Ovary (tissue), 9 donors: ENCODE results near the gene SIK2. TPM values are rescaled to one million over a fixed set of nuclear protein-coding genes. Genes with fewer than 3 reads are reported as not detected.

Experiments
- DNase-seq, 5 donors: peaks; one replicate each; pipeline ENCODE4 v3.0.0-alpha.2; 2019 to 2020
- H3K27ac ChIP-seq, 2 donors: fragments of 200-600 bp; one replicate each; pipeline versions ENCODE4 v1.5.1 to v1.8.0; 2019 to 2022
- H3K27me3 ChIP-seq: fragments of 200-600 bp; one replicate; pipeline ENCODE4 v1.8.0; 2022
- H3K36me3 ChIP-seq: fragments of 200-600 bp; sonication (generic); one replicate; pipeline ENCODE4 v1.5.1; 2019
- H3K4me1 ChIP-seq: one replicate; pipeline ENCODE4 v1.8.1; 2013; ENCODE audit warnings: mild to moderate bottlenecking, moderate library complexity; ENCODE audit not compliant: insufficient read depth
- H3K4me3 ChIP-seq: fragments of 200-600 bp; sonication (generic); one replicate; pipeline ENCODE4 v1.5.1; 2017
- H3K9me3 ChIP-seq, 2 donors: fragments of 200-600 bp in 1 of 2; sonication (generic) in 1 of 2; one replicate each; pipeline versions ENCODE4 v1.5.1 to v1.8.1; 2013 to 2019; ENCODE audit warnings: mild to moderate bottlenecking in 1 of 2, moderate library complexity in 1 of 2
- CTCF ChIP-seq, 3 donors: fragments of 450-650 bp in 2 of 3; fragments of 200-600 bp in 1 of 3; IDR thresholded peaks; one replicate each; pipeline versions ENCODE4 v1.5.1 to v1.8.0; 2016 to 2022; ENCODE audit warnings: antibody characterized with exemption in 3 of 3, mild to moderate bottlenecking in 1 of 3
- EP300 ChIP-seq: sonication (generic); formaldehyde crosslinking; IDR thresholded peaks from one replicate; pipeline ENCODE4 v1.6.1; 2017; ENCODE audit warnings: antibody characterized with exemption
- POLR2A ChIP-seq: fragments of 450-650 bp; IDR thresholded peaks from one replicate; pipeline ENCODE4 v1.6.1; 2017; ENCODE audit warnings: antibody characterized with exemption, mild to moderate bottlenecking, moderate library complexity
- WGBS, 3 donors: extraction: QIAGEN DNeasy Blood & Tissue Kit in 1 of 3; methylation state at CpG; one replicate each; pipeline versions ENCODE4 v1.1.5 to v1.1.7; 2013 to 2017; 5-methylcytosine and 5-hydroxymethylcytosine counted together
- intact Hi-C, 4 donors: fragments of 100-400 bp; cut with DNase I; formaldehyde crosslinking; loops; one replicate each; pipeline versions ENCODE4 v1.11.0 to v1.15.1; 2022 to 2023
- polyA plus RNA-seq, 2 donors: library from polyadenylated mRNA; stranded (reverse); fragments of 200-250 nt in 1 of 2; fragments of 350-450 nt in 1 of 2; fragmentation: Illumina TruSeq in 1 of 2; extraction: RNeasy Lipid Tissue Mini Kit (QIAGEN cat#74804) in 1 of 2; gene quantifications; one replicate each; pipeline ENCODE4 v1.2.3, GENCODE V29; 2013 to 2014
- total RNA-seq, 7 donors: library from RNA; depleted of rRNA in 2 of 7; stranded (reverse); fragments of >200 nt in 2 of 7; fragmentation: NEBNext Ultra II Directional in 3 of 7; extraction: Animal tissue kit (Norgen Biotek cat#: 25700) in 3 of 7; gene quantifications; one replicate each; pipeline versions ENCODE4 v1.1.0 to v1.2.4, GENCODE V29; 2016 to 2023
- donor health status: DM: no; HTN: no; CAD: no; lungs with moderate emphysema.
- donor health status: DM: no; HTN: no; CAD: no.
- donor health status: Bipolar disorder and iron deficiency.
- donor health status: DM: yes; HTN: yes; CAD: no.
- donor health status: DM: no; HTN: no; CAD: no.
- donor health status: DM: yes; HTN: yes; CAD: no.

The SIK2 gene
- total and polyA plus RNA-seq, 9 donors, result 13.7 to 50.5 (median 26.8) TPM

GRCh38 chr11:111718436-111718835 is 116.2 kb downstream of the SIK2 start:
- H3K36me3 ChIP-seq, result no peaks in the 10 kb centered on the region
- TF ChIP-seq POLR2A (no peak), CTCF (IDR thresholded peaks at IDR 0.05) (no peak), EP300 (no peak)
- H3K27me3 ChIP-seq, result no peaks in the 10 kb centered on the region
- peak overlapping the region in 1 of 2 donors; percentile 9 for H3K27ac ChIP-seq
- no peak overlapping the region for H3K4me3 ChIP-seq
- no peaks in the 10 kb centered on the region for H3K9me3 ChIP-seq
- no peak for DNase-seq
- intact Hi-C loops, result no loop called here
- 55 to 65% (median 64%) methylated on average over 6 of the region's 6 CpGs for WGBS, 3 donors
- H3K4me1 ChIP-seq, result peaks cover 11% of the 10 kb centered on the region

- TF ChIP-seq CTCF (IDR thresholded peaks at IDR 0.05) (no peak), POLR2A (no peak), EP300 (no peak)
- 80 to 93% (median 90%) methylated on average over 5 of the region's 5 CpGs for WGBS, 3 donors
- intact Hi-C loops, result no loop called here
Observed at GRCh38 chr11:111718859-111719258, 116.6 kb downstream of the SIK2 start.

GRCh38 chr11:111719379-111719778 is 117.1 kb downstream of the SIK2 start:
- 69 to 85% (median 78%) methylated on average over 2 of the region's 2 CpGs for WGBS, 3 donors
- no peak overlapping the region for H3K4me3 ChIP-seq
- no peaks in the 10 kb centered on the region for H3K9me3 ChIP-seq
- peaks cover 11% of the 10 kb centered on the region for H3K4me1 ChIP-seq
- intact Hi-C loops, result no loop called here
- no peaks in the 10 kb centered on the region for H3K36me3 ChIP-seq
- TF ChIP-seq POLR2A (no peak), EP300 (no peak), CTCF (IDR thresholded peaks at IDR 0.05) (no peak)
- H3K27ac ChIP-seq, result no peak overlapping the region
- DNase-seq, result no peak
- no peaks in the 10 kb centered on the region for H3K27me3 ChIP-seq

More at GRCh38 chr11:111718859-111719258, 116.6 kb downstream of the SIK2 start:
- no peak for DNase-seq
- H3K4me1 ChIP-seq, result peaks cover 11% of the 10 kb centered on the region
- no peak overlapping the region for H3K4me3 ChIP-seq
- no peaks in the 10 kb centered on the region for H3K27me3 ChIP-seq
- H3K27ac ChIP-seq, result peak overlapping the region; percentile 9 to 18
- no peaks in the 10 kb centered on the region for H3K36me3 ChIP-seq
- no peaks in the 10 kb centered on the region for H3K9me3 ChIP-seq

- H3K36me3 ChIP-seq, result no peaks in the 10 kb centered on the region
Observed at GRCh38 chr11:111720801-111721494, 118.7 kb downstream of the SIK2 start.

More at GRCh38 chr11:111720801-111721494, 118.7 kb downstream of the SIK2 start:
- 65 to 70% (median 65%) methylated on average over 7 of the region's 7 CpGs for WGBS, 3 donors
- no peaks in the 10 kb centered on the region for H3K9me3 ChIP-seq
- H3K27ac ChIP-seq, result peak overlapping the region in 1 of 2 donors; percentile 12
- H3K4me1 ChIP-seq, result peaks cover 11% of the 10 kb centered on the region
- TF ChIP-seq POLR2A (no peak), CTCF (IDR thresholded peaks at IDR 0.05) (no peak), EP300 (no peak)
- H3K27me3 ChIP-seq, result no peaks in the 10 kb centered on the region
- H3K4me3 ChIP-seq, result no peak overlapping the region
- peak in 1 of 5 donors; percentile 44 for DNase-seq
- intact Hi-C loops, result no loop called here
